ENCODE measurements around the gene MIP.

Gene MIP

GRCh38 chr12:56468216-56469006 lies 14.0 kb upstream of the MIP start, which contains the start of gene SPRYD4:
Gene SPRYD4, plus strand, starts transcription at chr12:56468578. Its CDS starts 14 bp downstream, at chr12:56468592.
- H3K4me1 ChIP-seq (ENCODE audit: control insufficient read depth, insufficient read depth, low read length), result no peaks in the 10 kb centered on the region
- H3K27ac ChIP-seq (ENCODE audit: extremely low read depth, low read depth, low read length), result peak within 1 kb of the TSS; percentile 38; the same call in 1 of the 2 replicates
- peak within 1 kb of the TSS; percentile 88 for H3K4me3 ChIP-seq (ENCODE audit: low read depth, low read length)
- H3K36me3 ChIP-seq (ENCODE audit: control insufficient read depth in 2 of 2, insufficient read depth in 1 of 2, low read length in 2 of 2), result peaks cover 0 to 36% of the 10 kb centered on the region in 2 experiments; a peak in 2 of 3 replicates
- POLR2A ChIA-PET, result interaction anchor here (0.6 to 1.8 kb wide), 3 partner anchors 9 to 108 kb away, joined by 4 to 5 read pairs (median 4); partner anchors contain the start of genes GLS2 and STAT2
- CTCF ChIA-PET, result interaction anchor here (0.5 to 1.3 kb wide), 9 partner anchors 9 to 384 kb away, joined by 3 to 8 read pairs (median 3); partner anchors contain the start of genes CNPY2 and SMARCC2
- H3K9me3 ChIP-seq (ENCODE audit: control insufficient read depth, insufficient read depth, low read depth, low read length), result no peaks in the 10 kb centered on the region
- TF ChIP-seq KLF8 (tag by site-specific recombination; IDR thresholded peaks at IDR 0.05) (peak; percentile 92), ZNF292 (tag by site-specific recombination; IDR thresholded peaks at IDR 0.05; ENCODE audit: borderline replicate concordance, low read depth) (no peak), ZNF280C (tag by site-specific recombination; IDR thresholded peaks at IDR 0.05) (no peak), SP3 (tag by site-specific recombination; IDR thresholded peaks at IDR 0.05) (peak; percentile 96), KLF10 (tag by site-specific recombination; IDR thresholded peaks at IDR 0.05) (peak; percentile 87), ZNF560 (tag by site-specific recombination; IDR thresholded peaks at IDR 0.05; ENCODE audit: borderline replicate concordance) (no peak), ZNF169 (tag by site-specific recombination; IDR thresholded peaks at IDR 0.05) (no peak), TRIM28 (IDR thresholded peaks at IDR 0.05; ENCODE audit: borderline replicate concordance, low read length) (no peak), ZBTB10 (tag by site-specific recombination; IDR thresholded peaks at IDR 0.05) (no peak), ZFP69B (tag by site-specific recombination; IDR thresholded peaks at IDR 0.05) (peak; percentile 63; the same call in 1 of the 2 replicates), ZNF366 (tag by site-specific recombination; conservative IDR thresholded peaks at IDR 0.05) (no peak), ZNF530 (tag by site-specific recombination; IDR thresholded peaks at IDR 0.05; ENCODE audit: low read depth) (no peak), ZBTB20 (tag by site-specific recombination; IDR thresholded peaks at IDR 0.05) (peak; percentile 8; the same call in 1 of the 2 replicates), PRDM6 (tag by site-specific recombination; IDR thresholded peaks at IDR 0.05) (peak; percentile 17; the same call in 1 of the 2 replicates), GLI2 (tag by site-specific recombination; IDR thresholded peaks at IDR 0.05; ENCODE audit: borderline replicate concordance, low read depth) (no peak), KLF9 (tag by site-specific recombination; IDR thresholded peaks at IDR 0.05; ENCODE audit: low read depth) (peak; percentile 95), ZNF837 (tag by site-specific recombination; IDR thresholded peaks at IDR 0.05) (no peak), ZNF23 (tag by site-specific recombination; IDR thresholded peaks at IDR 0.05; ENCODE audit: borderline replicate concordance) (no peak), ZNF24 (tag by site-specific recombination; IDR thresholded peaks at IDR 0.05) (peak; percentile 78; the same call in 1 of the 2 replicates), ZNF48 (tag by site-specific recombination; IDR thresholded peaks at IDR 0.05) (no peak), ZNF174 (tag by site-specific recombination; IDR thresholded peaks at IDR 0.05) (no peak), SETDB1 (IDR thresholded peaks at IDR 0.05; ENCODE audit: insufficient read length, low read length) (no peak), MYNN (tag by site-specific recombination; IDR thresholded peaks at IDR 0.05; ENCODE audit: borderline replicate concordance) (no peak), ZNF777 (tag by site-specific recombination; IDR thresholded peaks at IDR 0.05; ENCODE audit: borderline replicate concordance) (no peak), ZFHX2 (tag by site-specific recombination; conservative IDR thresholded peaks at IDR 0.05) (peak; percentile 90), ZNF335 (tag by site-specific recombination; conservative IDR thresholded peaks at IDR 0.05) (peak; percentile 76)
- TF ChIP-seq, protein P1, sequence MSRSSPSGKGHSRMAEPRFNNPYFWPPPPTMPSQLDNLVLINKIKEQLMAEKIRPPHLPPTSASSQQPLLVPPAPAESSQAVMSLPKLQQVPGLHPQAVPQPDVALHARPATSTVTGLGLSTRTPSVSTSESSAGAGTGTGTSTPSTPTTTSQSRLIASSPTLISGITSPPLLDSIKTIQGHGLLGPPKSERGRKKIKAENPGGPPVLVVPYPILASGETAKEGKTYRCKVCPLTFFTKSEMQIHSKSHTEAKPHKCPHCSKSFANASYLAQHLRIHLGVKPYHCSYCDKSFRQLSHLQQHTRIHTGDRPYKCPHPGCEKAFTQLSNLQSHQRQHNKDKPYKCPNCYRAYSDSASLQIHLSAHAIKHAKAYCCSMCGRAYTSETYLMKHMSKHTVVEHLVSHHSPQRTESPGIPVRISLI (tag by site-specific recombination; IDR thresholded peaks at IDR 0.05), result no peak
- TF ChIP-seq, protein P2, sequence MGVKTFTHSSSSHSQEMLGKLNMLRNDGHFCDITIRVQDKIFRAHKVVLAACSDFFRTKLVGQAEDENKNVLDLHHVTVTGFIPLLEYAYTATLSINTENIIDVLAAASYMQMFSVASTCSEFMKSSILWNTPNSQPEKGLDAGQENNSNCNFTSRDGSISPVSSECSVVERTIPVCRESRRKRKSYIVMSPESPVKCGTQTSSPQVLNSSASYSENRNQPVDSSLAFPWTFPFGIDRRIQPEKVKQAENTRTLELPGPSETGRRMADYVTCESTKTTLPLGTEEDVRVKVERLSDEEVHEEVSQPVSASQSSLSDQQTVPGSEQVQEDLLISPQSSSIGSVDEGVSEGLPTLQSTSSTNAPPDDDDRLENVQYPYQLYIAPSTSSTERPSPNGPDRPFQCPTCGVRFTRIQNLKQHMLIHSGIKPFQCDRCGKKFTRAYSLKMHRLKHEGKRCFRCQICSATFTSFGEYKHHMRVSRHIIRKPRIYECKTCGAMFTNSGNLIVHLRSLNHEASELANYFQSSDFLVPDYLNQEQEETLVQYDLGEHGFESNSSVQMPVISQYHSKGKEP (tag by site-specific recombination; IDR thresholded peaks at IDR 0.05), result peak; percentile 48; the same call in 1 of the 2 replicates
